IMR-90 (cell line): ENCODE data around the gene SV2C. TPM values are rescaled to one million over a fixed set of nuclear protein-coding genes. Genes with fewer than 3 reads are reported as not detected.
"Not testable (repeated sequence)": the region's sequence is repeated elsewhere in the genome, so short reads cannot be mapped to it uniquely, and the experiment has no call there.

ENCODE experiments used
- ATAC-seq: fragments of 200-7000 bp; cut with Tn5 transposase; 2 replicates; pipeline ENCODE4 v1.9.1; 2020; ENCODE audit warnings: low read depth, mild to moderate bottlenecking, moderate library complexity
- BruUV-seq: library from RNA; stranded (reverse); fragments of 400-500 nt; replicated peaks from 2 replicates; lab custom pipeline; 2021; lab: Mats Ljungman, UMichigan
- CTCF ChIA-PET: fragments of 300-600 bp; formaldehyde crosslinking; extraction: SDS; loops from one replicate; lab custom pipeline; 2021; ENCODE audit warnings: antibody characterized with exemption; lab: Yijun Ruan, JAX
- POLR2A ChIA-PET: fragments of 300-600 bp; sonication (Branson Sonifier 250); formaldehyde crosslinking; loops from one replicate; lab custom pipeline; 2022; ENCODE audit warnings: antibody characterized with exemption; ENCODE audit not compliant: unreplicated experiment; lab: Charles Lee
- DNase-seq: peaks from one replicate; pipeline ENCODE4 v3.0.0; 2013
- H2AFZ ChIP-seq: replicated peaks from 2 replicates; pipeline ENCODE3; 2013; ENCODE audit warnings: low read length, mild to moderate bottlenecking; ENCODE audit not compliant: poor library complexity
- H2AK5ac ChIP-seq: 2 replicates; pipeline ENCODE4 v1.6.1; 2013; ENCODE audit warnings: low read depth, low read length, inconsistent platforms
- H2AK9ac ChIP-seq: replicated peaks from 2 replicates; pipeline ENCODE3; 2013; ENCODE audit warnings: mild to moderate bottlenecking, low read depth, low read length, moderate library complexity; ENCODE audit not compliant: poor library complexity
- H2BK120ac ChIP-seq: 2 replicates; pipeline ENCODE4 v1.6.1; 2013; ENCODE audit warnings: low read depth, low read length, inconsistent platforms
- H2BK15ac ChIP-seq: 3 replicates; pipeline ENCODE4 v1.6.1; 2013; ENCODE audit warnings: low read depth, low read length, inconsistent platforms
- H2BK20ac ChIP-seq: 2 replicates; pipeline ENCODE4 v1.6.1; 2013; ENCODE audit warnings: low read depth, mild to moderate bottlenecking, inconsistent platforms, low read length, moderate library complexity
- H2BK5ac ChIP-seq: 2 replicates; pipeline ENCODE4 v1.6.1; 2013; ENCODE audit warnings: mild to moderate bottlenecking, low read depth, low read length, inconsistent platforms; ENCODE audit not compliant: poor library complexity, severe bottlenecking
- H3K14ac ChIP-seq: replicated peaks from 2 replicates; pipeline ENCODE4 v1.6.1; 2013; ENCODE audit warnings: low read depth, low read length, inconsistent platforms
- H3K18ac ChIP-seq: 2 replicates; pipeline ENCODE4 v1.6.1; 2013; ENCODE audit warnings: low read depth, low read length, control low read depth
- H3K23ac ChIP-seq: 2 replicates; pipeline ENCODE4 v1.6.1; 2013; ENCODE audit warnings: low read depth, low read length, inconsistent platforms
- H3K27ac ChIP-seq: 2 replicates; pipeline ENCODE4 v1.5.1; 2013; ENCODE audit warnings: mild to moderate bottlenecking, control low read depth, low read length; ENCODE audit not compliant: insufficient read depth
- H3K27me3 ChIP-seq: 2 replicates; pipeline ENCODE4 v1.6.1; 2013; ENCODE audit warnings: low read length; ENCODE audit not compliant: control insufficient read depth, insufficient read depth
- H3K36me3 ChIP-seq: 2 replicates; pipeline ENCODE4 v1.6.1; 2013; ENCODE audit warnings: low read length, mixed read lengths; ENCODE audit not compliant: control insufficient read depth, insufficient read depth
- H3K4ac ChIP-seq: 2 replicates; pipeline ENCODE4 v1.6.1; 2013; ENCODE audit warnings: low read depth, low read length, inconsistent platforms
- H3K4me1 ChIP-seq: 2 replicates; pipeline ENCODE4 v1.6.1; 2013; ENCODE audit warnings: low read length, mixed read lengths; ENCODE audit not compliant: control insufficient read depth, insufficient read depth
- H3K4me2 ChIP-seq: 2 replicates; pipeline ENCODE4 v1.6.1; 2013; ENCODE audit warnings: low read depth, mild to moderate bottlenecking, control low read depth, low read length, moderate library complexity
- H3K4me3 ChIP-seq: 2 replicates; pipeline ENCODE4 v1.5.1; 2013; ENCODE audit warnings: low read depth, mild to moderate bottlenecking, control low read depth, low read length, moderate library complexity; ENCODE audit not compliant: insufficient read depth
- H3K56ac ChIP-seq: 2 replicates; pipeline ENCODE4 v1.6.1; 2013; ENCODE audit warnings: low read length, inconsistent platforms; ENCODE audit not compliant: insufficient read depth; ENCODE audit errors: extremely low read depth
- H3K79me1 ChIP-seq, 2 experiments: 2 replicates each; pipeline ENCODE4 v1.6.1; 2013; ENCODE audit warnings: low read length in 2 of 2, inconsistent platforms in 1 of 2, low read depth in 1 of 2
- H3K9ac ChIP-seq: 2 replicates; pipeline ENCODE4 v1.6.1; 2013; ENCODE audit warnings: low read depth, low read length, control low read depth
- H3K9me1 ChIP-seq: 2 replicates; pipeline ENCODE4 v1.6.1; 2013; ENCODE audit warnings: low read length, inconsistent platforms; ENCODE audit not compliant: insufficient read depth
- H3K9me3 ChIP-seq: 2 replicates; pipeline ENCODE4 v1.6.1; 2013; ENCODE audit warnings: low read length; ENCODE audit not compliant: control insufficient read depth, insufficient read depth
- H4K20me1 ChIP-seq: 2 replicates; pipeline ENCODE4 v1.6.1; 2013; ENCODE audit warnings: low read length, inconsistent platforms; ENCODE audit not compliant: insufficient read depth
- H4K5ac ChIP-seq: 2 replicates; pipeline ENCODE4 v1.6.1; 2013; ENCODE audit warnings: mild to moderate bottlenecking, low read depth, low read length, control low read depth
- H4K8ac ChIP-seq, 2 experiments: 2 replicates each; pipeline ENCODE4 v1.6.1; 2013; ENCODE audit warnings: low read depth in 2 of 2, low read length in 2 of 2, control low read depth in 1 of 2, inconsistent platforms in 1 of 2
- H4K91ac ChIP-seq: 2 replicates; pipeline ENCODE4 v1.6.1; 2013; ENCODE audit warnings: low read depth, low read length, inconsistent platforms; ENCODE audit not compliant: insufficient read depth
- WGBS, 2 experiments: methylation state at CpG; one replicate each; pipeline versions ENCODE4 v1.1.5 to v1.1.7; 2013; ENCODE audit warnings: missing lambda C conversion rate in 2 of 2; ENCODE audit not compliant: insufficient read length in 1 of 2; ENCODE audit errors: extremely low coverage in 2 of 2; 5-methylcytosine and 5-hydroxymethylcytosine counted together
- dilution Hi-C: fragments of 300-500 bp; cut with HindIII; formaldehyde crosslinking; loops from one replicate; pipeline ENCODE4 v1.14.3; 2018; ENCODE audit warnings: low sequenced_read_pairs; ENCODE audit not compliant: unreplicated experiment
- in situ Hi-C: fragments of 300-500 bp; cut with MboI; formaldehyde crosslinking; loops from 3 replicates; pipeline ENCODE4 v1.14.3; 2019; ENCODE audit warnings: low sequenced_read_pairs, inconsistent platforms, mixed read lengths
- intact Hi-C: fragments of 100-400 bp; cut with micrococcal nuclease; formaldehyde crosslinking; loops from 2 replicates; pipeline ENCODE4 v1.10.0; 2022
- polyA plus RNA-seq, 3 experiments: library from polyadenylated mRNA; depleted of rRNA; stranded (reverse); fragments of >200 nt; gene quantifications; 2 replicates each; pipeline ENCODE4 v1.2.3, GENCODE V29; 2012; ENCODE audit warnings: low replicate concordance in 1 of 3
- total RNA-seq: library from RNA; depleted of rRNA; stranded (reverse); fragments of >200 nt; gene quantifications from 2 replicates; pipeline ENCODE4 v1.2.3, GENCODE V29; 2012

Gene SV2C
- total and polyA plus RNA-seq, 2 of the 4 experiments (the other 2 are of a cell fraction) = not detected

DNA sequence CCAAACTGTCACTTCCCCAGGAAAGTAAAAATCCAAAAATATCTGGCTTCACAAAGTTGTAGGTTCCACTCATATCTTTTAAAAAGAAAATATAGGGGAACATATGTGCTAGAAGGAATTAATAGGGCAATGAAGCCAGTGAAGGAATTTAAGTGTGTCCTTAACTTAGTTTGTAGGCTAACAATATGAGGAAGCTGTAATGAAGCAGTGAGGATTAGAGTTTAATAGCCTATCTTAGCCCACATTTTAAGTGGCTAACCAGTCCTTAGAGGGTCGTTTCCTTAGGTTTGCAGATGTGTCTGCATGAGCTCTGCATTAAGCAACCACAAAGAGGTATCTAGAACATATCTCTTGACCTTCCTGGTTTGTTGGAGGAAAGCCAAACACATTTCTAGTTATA lies 218.7 kb downstream of the SV2C start:
- H3K79me1 ChIP-seq, ATAC-seq, H3K9me1 ChIP-seq, H4K5ac ChIP-seq, H4K20me1 ChIP-seq, H3K9ac ChIP-seq, DNase-seq, H4K8ac ChIP-seq, CTCF ChIA-PET, in situ Hi-C loops, H2BK20ac ChIP-seq, H4K91ac ChIP-seq, H3K56ac ChIP-seq, H3K36me3 ChIP-seq, BruUV-seq, H2AFZ ChIP-seq, H3K4me1 ChIP-seq, POLR2A ChIA-PET, intact Hi-C loops, H3K27ac ChIP-seq, H3K4me3 ChIP-seq, H2BK15ac ChIP-seq, H3K4ac ChIP-seq, H2AK9ac ChIP-seq, H3K4me2 ChIP-seq, H2AK5ac ChIP-seq, H2BK5ac ChIP-seq, H3K9me3 ChIP-seq, H3K27me3 ChIP-seq, H3K23ac ChIP-seq, H2BK120ac ChIP-seq, H3K14ac ChIP-seq, dilution Hi-C loops, H3K18ac ChIP-seq: not testable (repeated sequence)
- WGBS, 2 experiments = no CpG with 5 or more reads among the region's 1 CpG

DNA sequence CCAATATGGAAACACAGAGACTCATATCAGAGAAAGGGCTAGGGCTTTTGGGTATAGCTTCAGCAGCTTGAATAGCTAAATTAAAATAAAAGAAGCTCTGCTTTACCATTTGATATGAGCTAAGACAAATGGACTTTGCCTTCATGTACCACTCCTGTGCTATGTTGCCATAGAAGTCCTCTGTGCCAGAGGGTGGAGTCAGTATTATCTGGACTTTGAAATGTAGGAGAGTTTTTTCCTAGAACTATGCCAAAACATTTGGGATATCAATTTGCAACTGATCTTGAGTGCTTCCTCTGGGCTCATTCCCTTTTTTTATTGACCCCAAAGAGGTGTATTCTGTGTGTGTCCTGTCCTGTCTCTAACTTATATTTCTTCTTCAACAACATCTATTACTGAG lies 219.5 kb downstream of the SV2C start:
- BruUV-seq, POLR2A ChIA-PET, H4K91ac ChIP-seq: not testable (repeated sequence)

More for the DNA sequence above, 219.5 kb downstream of the SV2C start:
- H2BK120ac ChIP-seq, H3K14ac ChIP-seq, H3K18ac ChIP-seq, H4K5ac ChIP-seq, H3K9me1 ChIP-seq, H2AK9ac ChIP-seq, H2BK5ac ChIP-seq, H3K27me3 ChIP-seq, in situ Hi-C loops, H4K20me1 ChIP-seq, H3K9me3 ChIP-seq, H3K4me1 ChIP-seq, DNase-seq, H3K4ac ChIP-seq, ATAC-seq, H3K23ac ChIP-seq, H3K36me3 ChIP-seq, H3K27ac ChIP-seq, H3K9ac ChIP-seq, H3K4me2 ChIP-seq, H3K4me3 ChIP-seq, H2AFZ ChIP-seq, H4K8ac ChIP-seq, H3K56ac ChIP-seq, dilution Hi-C loops, H2AK5ac ChIP-seq, intact Hi-C loops, H2BK15ac ChIP-seq, CTCF ChIA-PET, H2BK20ac ChIP-seq, H3K79me1 ChIP-seq: not testable (repeated sequence)
